ENCODE measurements around the gene TUB.

The TUB gene

DNA sequence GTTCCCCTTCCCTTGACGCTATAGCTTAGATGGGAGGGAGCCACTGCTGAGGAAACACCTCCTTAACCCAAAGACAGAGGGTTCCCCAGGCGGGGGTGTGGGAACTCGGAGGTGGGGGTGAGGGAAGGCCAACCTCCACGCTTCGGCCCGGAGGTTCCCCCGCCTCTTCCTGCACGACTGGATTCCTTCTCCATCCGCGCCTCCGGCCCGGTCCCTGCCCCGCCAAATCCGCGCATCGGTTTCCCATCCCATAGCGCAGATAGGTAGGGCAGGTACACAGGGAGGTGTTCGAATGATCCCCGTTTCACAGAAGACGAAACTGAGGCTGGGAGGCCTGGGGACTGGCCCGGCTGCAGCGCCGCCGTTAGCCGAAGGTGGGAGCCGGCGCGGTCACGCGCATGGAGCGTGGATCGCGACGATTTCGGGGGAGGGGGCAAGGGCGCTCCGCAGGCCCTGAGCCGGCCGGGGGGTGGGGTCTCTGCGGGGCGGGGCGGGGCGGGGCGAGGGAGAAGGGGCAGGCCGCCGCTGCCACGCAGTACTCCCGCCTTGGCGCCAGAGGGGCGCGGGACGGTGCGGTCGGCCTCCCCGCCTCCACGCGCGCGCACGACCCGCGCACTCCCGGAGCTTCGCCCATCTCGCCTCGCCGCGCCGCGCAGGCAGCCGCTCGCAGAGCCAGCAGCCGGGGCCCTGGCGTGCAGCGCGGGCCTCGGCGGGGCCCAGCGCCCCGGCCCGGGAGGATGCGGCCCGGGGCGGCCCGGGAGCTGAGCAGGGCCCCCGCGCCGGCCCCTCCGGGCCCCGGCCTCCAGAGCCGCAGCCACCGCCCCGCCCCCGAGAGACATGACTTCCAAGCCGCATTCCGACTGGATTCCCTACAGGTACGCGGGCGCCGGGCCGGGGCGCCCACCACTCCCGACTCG is at the start of gene TUB:
Gene TUB, plus strand, starts transcription at position 538 of the 917 bp plus-strand sequence. Its CDS starts 300 bp downstream, at position 838.
- no peak for TF ChIP-seq ZNF274 (IDR thresholded peaks at IDR 0.05; ENCODE audit: low read depth, low read length)
- H3K4me3 ChIP-seq (ENCODE audit: low read length) = no peak within 1 kb of the TSS

DNA sequence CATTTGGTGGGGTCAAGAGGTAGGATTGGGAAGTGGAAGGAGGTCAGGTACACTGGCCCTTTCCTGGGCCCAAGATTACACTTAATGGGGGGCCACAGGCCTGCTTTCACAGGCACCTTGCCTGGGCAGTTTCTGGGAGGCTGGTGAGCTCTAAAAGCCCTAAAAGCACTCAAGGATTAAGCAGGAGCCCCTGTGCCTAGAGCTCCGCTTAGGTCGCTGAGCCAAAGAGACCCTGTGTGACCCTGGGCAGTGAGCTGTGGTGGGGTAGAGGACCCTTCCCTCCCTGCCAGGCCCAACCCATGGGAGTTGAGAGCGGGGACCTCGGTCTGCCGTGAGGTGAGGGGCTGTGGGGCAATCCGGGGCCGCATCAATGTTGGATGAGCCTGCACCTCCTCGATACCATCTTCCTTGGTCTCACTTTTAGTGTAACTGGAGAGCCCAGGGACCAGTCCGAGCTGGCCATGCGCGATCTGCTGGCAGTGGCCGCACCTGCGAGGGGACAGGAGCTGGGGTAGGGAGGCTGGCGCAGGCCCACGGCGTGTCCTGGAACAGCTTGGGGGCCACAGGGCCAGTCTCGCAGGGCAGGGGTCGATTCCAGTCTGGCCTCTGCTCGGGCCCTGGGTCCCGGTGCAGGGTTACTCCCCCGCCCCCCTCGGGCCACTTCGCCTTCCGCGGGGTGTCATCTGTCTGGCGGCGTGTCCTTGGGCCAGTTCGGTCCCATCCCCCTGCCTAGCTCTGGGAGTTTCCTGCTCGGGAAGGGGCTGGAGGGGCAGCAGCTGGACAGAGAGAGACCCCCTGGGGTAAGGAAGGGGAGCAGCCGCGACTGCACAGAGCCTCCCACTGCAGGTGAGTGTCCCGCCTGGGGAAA is 49.5 kb upstream of the TUB start:
- no peak overlapping the region for H3K4me3 ChIP-seq (ENCODE audit: low read length)
- TF ChIP-seq ZNF274 (IDR thresholded peaks at IDR 0.05; ENCODE audit: low read depth, low read length) = no peak

DNA sequence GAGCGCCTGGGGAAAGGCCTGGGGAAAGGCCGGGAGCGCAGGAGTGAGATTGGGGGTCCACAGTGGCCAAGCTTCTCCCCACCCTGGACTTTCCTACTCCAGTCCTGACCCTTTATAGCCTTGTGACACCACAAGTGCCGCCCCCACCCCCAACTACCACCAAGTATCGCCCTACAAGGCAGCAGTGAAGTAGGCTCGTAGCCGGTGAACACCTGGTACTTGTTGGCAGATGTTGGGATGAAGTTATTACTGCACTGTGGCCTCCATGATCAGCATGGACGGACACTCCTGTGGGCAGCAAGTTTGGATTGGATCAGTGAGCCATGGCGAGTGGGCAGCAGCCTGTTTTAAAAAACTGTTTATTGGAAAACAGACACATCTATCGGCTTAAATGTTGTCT is 48.9 kb upstream of the TUB start:
- no peak for TF ChIP-seq ZNF274 (IDR thresholded peaks at IDR 0.05; ENCODE audit: low read depth, low read length)
- H3K4me3 ChIP-seq (ENCODE audit: low read length) = no peak overlapping the region

DNA sequence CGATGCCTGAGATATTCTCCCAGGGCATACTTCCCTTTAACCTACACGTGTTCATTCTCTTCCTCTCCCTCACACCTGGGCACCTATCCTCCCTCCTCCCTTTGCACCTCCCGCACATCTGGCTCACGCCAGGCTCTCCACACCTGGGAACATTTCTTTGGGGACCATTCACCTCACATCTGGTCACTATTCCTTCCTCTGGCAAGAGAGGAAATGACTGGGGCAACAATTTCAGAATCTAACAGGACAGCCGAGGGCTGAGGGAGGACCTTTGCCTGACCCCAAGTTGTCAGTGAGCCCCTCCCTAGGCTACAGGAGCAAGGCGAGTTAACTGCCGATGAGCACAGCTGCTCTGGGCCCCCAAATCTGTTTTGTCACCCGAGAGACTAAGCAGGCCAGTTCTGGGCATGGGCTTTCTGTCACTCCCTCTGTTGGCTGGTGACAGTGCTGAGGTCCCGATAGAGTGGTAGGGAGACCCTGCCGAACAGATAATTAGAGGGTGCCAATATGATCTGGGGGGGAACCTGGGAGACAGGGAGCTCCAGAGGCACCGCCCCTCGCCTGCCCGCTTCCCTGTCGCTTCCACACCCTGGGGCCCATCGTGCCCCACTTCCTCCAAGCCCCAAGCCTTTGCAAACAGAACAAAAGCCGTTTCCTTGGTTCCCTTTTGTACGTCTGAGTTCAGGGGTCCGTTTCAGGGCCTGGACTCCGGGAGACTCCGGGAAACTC is 48.3 kb upstream of the TUB start:
- no peak for TF ChIP-seq ZNF274 (IDR thresholded peaks at IDR 0.05; ENCODE audit: low read depth, low read length)
- no peak overlapping the region for H3K4me3 ChIP-seq (ENCODE audit: low read length)

DNA sequence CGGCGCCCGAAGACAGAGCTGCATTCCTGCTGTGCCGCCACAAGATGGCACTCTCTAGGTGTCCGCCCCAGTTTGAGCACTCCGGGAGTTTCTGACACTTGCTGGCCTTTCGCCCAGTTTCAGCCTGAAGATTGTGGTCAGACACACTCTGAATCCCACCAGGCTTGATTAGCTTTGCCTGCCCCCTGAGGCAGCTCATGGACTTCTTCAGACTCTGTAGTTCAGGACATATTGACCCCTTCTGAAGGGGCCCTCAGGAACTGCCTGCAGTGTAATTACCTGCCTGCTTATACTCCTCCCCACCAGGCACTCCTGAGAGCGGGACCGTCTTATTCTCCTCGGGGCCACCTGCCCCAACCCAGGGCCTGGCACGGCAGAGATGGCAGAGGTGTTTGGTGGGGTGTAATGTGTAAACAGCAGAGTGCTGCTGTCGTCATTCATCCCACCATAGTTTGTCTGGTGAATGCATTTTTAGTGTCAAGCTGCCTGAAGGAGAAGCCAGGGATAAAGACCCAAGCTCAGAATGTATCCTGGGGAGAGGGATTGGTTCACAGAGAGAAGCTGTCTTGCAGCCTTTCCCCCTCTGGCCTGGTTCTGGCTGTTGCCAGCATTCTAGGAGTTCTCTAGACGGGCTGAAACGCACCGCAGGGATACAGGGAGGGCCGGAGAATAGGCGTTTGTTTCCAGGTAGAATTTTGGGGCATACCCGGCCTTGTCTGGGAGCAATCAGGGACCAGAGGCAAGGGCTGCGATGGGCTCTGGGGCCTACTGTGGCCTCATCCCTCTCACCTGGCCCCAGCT is 47.5 kb upstream of the TUB start:
- TF ChIP-seq ZNF274 (IDR thresholded peaks at IDR 0.05; ENCODE audit: low read depth, low read length) = no peak
- no peak overlapping the region for H3K4me3 ChIP-seq (ENCODE audit: low read length)

DNA sequence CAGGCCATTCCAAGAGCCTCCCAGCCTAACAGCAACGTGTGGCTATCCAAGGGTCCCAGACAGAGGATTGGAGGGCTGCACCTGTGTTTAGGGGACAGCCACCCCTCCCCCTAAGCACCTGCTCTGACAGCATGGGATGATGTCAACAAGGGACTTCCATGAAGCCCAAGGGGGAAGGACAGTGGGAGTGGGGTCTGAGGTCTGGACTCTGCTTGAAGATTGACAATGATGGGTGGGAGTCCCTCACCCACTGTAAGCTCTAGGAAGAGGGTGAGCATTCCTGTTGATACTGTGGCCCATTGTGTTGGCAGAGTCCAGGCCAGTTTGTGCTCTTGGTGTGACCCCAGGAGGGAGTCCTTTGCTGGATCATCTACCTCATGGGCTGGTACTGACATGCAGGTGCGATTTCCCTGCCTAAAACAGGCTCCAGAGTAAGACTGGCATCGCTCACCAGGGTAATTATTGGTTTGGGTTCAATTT is 46.9 kb upstream of the TUB start:
- TF ChIP-seq ZNF274 (IDR thresholded peaks at IDR 0.05; ENCODE audit: low read depth, low read length) = no peak
- no peak overlapping the region for H3K4me3 ChIP-seq (ENCODE audit: low read length)

- no peak for TF ChIP-seq ZNF274 (IDR thresholded peaks at IDR 0.05; ENCODE audit: low read depth, low read length)
- no peak overlapping the region for H3K4me3 ChIP-seq (ENCODE audit: low read length)
Observed at GRCh38 chr11:8034604-8035190, 46.3 kb upstream of the TUB start.

DNA sequence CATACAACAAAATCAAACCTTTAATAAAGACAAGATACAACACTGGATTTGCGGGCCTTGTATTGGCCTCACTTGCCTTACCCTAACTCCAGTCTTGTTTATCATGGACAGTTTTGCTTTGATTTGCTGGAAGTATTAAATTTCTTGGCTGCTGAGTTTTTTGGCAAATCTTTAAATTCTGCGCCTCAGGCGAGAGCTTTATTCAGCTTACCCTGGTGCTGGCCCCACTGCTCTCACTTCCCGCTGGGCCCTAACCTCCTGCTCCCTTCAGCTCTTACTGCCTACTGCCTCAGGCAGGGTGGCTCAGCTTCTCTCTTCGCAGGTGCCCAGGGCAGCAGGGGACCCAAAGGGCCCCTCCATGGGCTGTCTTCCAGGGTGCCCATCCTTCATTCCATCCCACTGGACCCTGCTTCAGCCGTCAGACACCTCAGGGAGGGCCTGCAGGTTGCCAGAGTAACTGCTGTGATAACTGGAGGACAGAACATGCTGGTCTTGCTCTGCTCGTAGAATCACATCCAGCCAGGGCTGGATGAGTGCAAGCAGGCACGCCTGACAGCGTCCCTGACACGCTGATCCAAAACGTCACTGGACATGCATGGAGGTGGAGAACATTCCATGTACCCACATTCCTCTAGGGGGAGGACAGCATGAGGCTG is 45.7 kb upstream of the TUB start:
- no peak for TF ChIP-seq ZNF274 (IDR thresholded peaks at IDR 0.05; ENCODE audit: low read depth, low read length)
- H3K4me3 ChIP-seq (ENCODE audit: low read length) = no peak overlapping the region

DNA sequence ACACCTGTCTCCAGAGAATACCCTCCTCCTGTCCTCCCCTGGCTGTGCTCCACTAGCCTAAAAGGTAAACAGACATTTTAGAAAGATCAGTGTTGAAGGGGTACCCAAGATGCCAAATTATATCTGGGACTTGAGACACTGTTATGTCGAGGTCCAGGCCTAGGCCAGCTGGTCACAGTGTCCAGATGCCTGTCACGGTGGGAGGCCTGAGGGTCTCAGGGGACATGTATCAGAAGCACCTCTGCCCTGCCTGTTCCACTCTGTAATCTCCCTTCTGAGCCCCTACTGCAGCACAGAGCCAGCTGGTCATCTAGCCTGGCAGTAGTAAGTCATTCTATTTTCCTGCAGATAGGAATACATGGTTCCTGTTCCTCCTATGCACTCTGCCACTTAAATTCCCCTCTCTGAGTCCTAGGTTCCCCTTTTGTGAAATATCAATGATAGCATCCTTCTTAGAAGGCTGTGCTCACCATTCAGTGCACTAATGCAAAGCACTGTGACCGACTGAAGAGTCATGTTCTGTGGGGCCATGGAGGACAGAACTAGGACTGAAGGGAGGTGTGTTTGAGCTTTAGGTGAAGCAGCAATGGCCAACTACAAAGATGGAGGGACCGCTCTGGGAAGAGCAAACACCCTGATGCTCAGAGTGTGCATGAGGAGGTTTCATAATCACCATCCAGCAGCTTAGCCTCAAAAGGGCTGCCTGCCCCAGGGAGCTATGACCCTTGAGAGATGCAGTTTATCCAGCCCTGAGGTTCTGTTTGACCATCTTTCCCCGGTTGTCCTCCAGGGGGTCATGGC is 44.8 kb upstream of the TUB start:
- no peak for TF ChIP-seq ZNF274 (IDR thresholded peaks at IDR 0.05; ENCODE audit: low read depth, low read length)
- no peak overlapping the region for H3K4me3 ChIP-seq (ENCODE audit: low read length)

DNA sequence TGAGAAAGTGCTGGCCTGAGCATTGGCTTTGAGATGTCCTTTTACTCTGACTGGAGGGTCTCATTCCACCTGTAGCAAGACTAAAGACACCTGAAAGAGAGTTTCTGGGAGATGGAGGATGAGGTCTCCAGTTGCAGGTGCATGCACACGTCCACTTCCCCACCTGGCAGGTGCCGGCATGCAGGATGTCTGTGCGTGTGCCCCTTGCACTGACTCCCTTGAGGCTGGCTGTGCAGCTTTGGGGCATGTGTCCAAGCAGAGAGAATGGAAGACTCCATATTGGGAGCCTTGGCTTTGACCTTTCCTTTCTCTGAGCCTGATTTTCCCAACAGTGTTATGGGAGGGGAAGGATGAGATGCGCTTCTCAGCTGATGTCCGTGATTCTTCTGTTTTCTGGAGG is 44.0 kb upstream of the TUB start:
- TF ChIP-seq ZNF274 (IDR thresholded peaks at IDR 0.05; ENCODE audit: low read depth, low read length) = no peak
- no peak overlapping the region for H3K4me3 ChIP-seq (ENCODE audit: low read length)

DNA sequence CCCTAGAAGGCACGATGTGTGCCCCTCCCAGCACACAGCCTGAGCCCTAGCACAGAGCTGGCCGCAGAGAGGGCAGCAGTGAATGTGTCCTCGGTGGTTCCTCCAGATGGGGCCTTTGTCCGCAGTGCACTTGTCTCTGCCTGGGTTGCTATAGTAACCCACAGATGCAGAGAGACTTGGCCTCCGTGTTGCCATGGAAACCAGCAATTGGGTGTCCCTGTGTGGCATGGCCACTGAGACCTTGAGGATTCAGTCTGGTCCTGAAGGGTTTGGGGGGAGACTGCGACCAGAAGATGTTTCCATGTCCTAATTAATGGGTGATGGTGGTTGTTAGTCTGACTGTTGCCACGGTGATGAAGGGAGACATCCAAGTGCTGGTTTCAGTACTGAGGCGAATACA is 42.6 kb upstream of the TUB start:
- no peak overlapping the region for H3K4me3 ChIP-seq (ENCODE audit: low read length)
- TF ChIP-seq ZNF274 (IDR thresholded peaks at IDR 0.05; ENCODE audit: low read depth, low read length) = no peak
